OCI-LY7 (cell line): ENCODE results near the gene UBA3. TPM values are rescaled to one million over a fixed set of nuclear protein-coding genes. Genes with fewer than 3 reads are reported as not detected.

Source experiments
- BruUV-seq: library from RNA; stranded (reverse); fragments of 400-500 nt; replicated peaks from 2 replicates; lab custom pipeline; 2021; lab: Mats Ljungman, UMichigan
- CTCF ChIA-PET: fragments of 300-600 bp; sonication (Branson Sonifier 250); formaldehyde crosslinking; loops from one replicate; lab custom pipeline; 2022; ENCODE audit warnings: antibody characterized with exemption; ENCODE audit not compliant: unreplicated experiment; lab: Charles Lee
- POLR2A ChIA-PET: fragments of 300-600 bp; sonication (Branson Sonifier 250); formaldehyde crosslinking; loops from one replicate; lab custom pipeline; 2022; ENCODE audit warnings: antibody characterized with exemption; lab: Charles Lee
- DNase-seq: peaks from one replicate; pipeline ENCODE4 v3.0.0-alpha.2; 2015; ENCODE audit warnings: low spot score
- H2AFZ ChIP-seq: fragments of 200-600 bp; sonication (generic), shearing (Covaris generic); 2 replicates; pipeline ENCODE4 v1.6.1; 2014; ENCODE audit warnings: mild to moderate bottlenecking, antibody characterized with exemption, low read length, moderate library complexity
- H3K27ac ChIP-seq: fragments of 200-600 bp; sonication (generic); 2 replicates; pipeline ENCODE4 v1.5.1; 2014; ENCODE audit warnings: mixed run types, low read depth, mild to moderate bottlenecking, moderate library complexity, low read length, inconsistent platforms; ENCODE audit not compliant: poor library complexity, severe bottlenecking
- H3K36me3 ChIP-seq: fragments of 200-600 bp; sonication (generic); 2 replicates; pipeline ENCODE4 v1.6.1; 2014; ENCODE audit warnings: mild to moderate bottlenecking, antibody characterized with exemption, low read length, moderate library complexity, mixed read lengths; ENCODE audit not compliant: insufficient read depth
- H3K4me1 ChIP-seq: fragments of 200-600 bp; sonication (generic); 2 replicates; pipeline ENCODE4 v1.5.1; 2014; ENCODE audit warnings: mild to moderate bottlenecking, low read length; ENCODE audit not compliant: insufficient read depth, poor library complexity, severe bottlenecking
- H3K4me2 ChIP-seq: fragments of 200-600 bp; sonication (generic); 2 replicates; pipeline ENCODE4 v1.6.1; 2014; ENCODE audit warnings: mild to moderate bottlenecking, low read length
- H3K4me3 ChIP-seq: fragments of 200-600 bp; sonication (generic); 2 replicates; pipeline ENCODE4 v1.5.1; 2014; ENCODE audit warnings: mild to moderate bottlenecking, low read depth, low read length; ENCODE audit not compliant: poor library complexity, severe bottlenecking
- H3K79me2 ChIP-seq: fragments of 200-600 bp; sonication (generic); 2 replicates; pipeline ENCODE4 v1.6.1; 2016; ENCODE audit warnings: low read depth, mild to moderate bottlenecking, low read length, moderate library complexity, mixed read lengths; ENCODE audit not compliant: insufficient read depth
- H3K9me2 ChIP-seq: fragments of 200-600 bp; sonication (generic); 2 replicates; pipeline ENCODE4 v1.6.1; 2016; ENCODE audit warnings: mild to moderate bottlenecking, low read length, mixed read lengths; ENCODE audit not compliant: insufficient read depth
- H3K9me3 ChIP-seq: fragments of 200-600 bp; sonication (generic); 2 replicates; pipeline ENCODE4 v1.6.1; 2014; ENCODE audit warnings: mild to moderate bottlenecking, mixed run types, low read length, mixed read lengths
- H4K20me1 ChIP-seq: fragments of 200-600 bp; sonication (generic); 2 replicates; pipeline ENCODE4 v1.6.1; 2014; ENCODE audit warnings: mild to moderate bottlenecking, antibody characterized with exemption, low read length, moderate library complexity, mixed read lengths; ENCODE audit not compliant: insufficient read depth
- EZH2phosphoT487 ChIP-seq: fragments of 200-600 bp; sonication (generic); IDR thresholded peaks from 2 replicates; pipeline ENCODE4 v1.6.1; 2018; ENCODE audit warnings: low read depth, borderline replicate concordance, mild to moderate bottlenecking, mixed run types, antibody characterized with exemption, low read length, moderate library complexity, mixed read lengths
- intact Hi-C: fragments of 100-400 bp; cut with micrococcal nuclease; formaldehyde crosslinking; loops from one replicate; pipeline ENCODE4 v1.10.0; 2022; ENCODE audit not compliant: unreplicated experiment
- total RNA-seq, 2 experiments: library from RNA; depleted of rRNA in 1 of 2; stranded (reverse); fragments of >200 nt in 1 of 2; shearing (Covaris generic) in 1 of 2; gene quantifications; 2 replicates each; pipeline ENCODE4 v1.2.3, GENCODE V29; 2014 to 2022
- TF ChIP-seq, protein P1 (sequence below): fragments of 200-600 bp; sonication (generic); conservative IDR thresholded peaks from 2 replicates; pipeline ENCODE4 v1.5.1; 2014; ENCODE audit warnings: mild to moderate bottlenecking, antibody characterized with exemption, low read length, moderate library complexity, mixed read lengths

UBA3 gene
- total RNA-seq, 2 experiments from 2014 or later: 70.2 to 78.8 TPM

DNA sequence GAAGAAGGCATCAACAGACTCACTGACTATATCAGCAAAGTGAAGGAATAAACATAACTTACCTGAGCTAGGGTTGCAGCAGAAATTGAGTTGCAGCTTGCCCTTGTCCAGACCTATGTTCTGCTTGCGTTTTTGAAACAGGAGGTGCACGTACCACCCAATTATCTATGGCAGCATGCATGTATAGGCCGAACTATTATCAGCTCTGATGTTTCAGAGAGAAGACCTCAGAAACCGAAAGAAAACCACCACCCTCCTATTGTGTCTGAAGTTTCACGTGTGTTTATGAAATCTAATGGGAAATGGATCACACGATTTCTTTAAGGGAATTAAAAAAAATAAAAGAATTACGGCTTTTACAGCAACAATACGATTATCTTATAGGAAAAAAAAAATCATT is 24.4 kb upstream of the UBA3 start:
- Histone ChIP-seq H3K27ac (no peak overlapping the region), H3K4me1 (no peaks in the 10 kb centered on the region), H3K79me2 (no peaks in the 10 kb centered on the region), H4K20me1 (no peaks in the 10 kb centered on the region), H2AFZ (no peak overlapping the region), H3K9me2 (no peaks in the 10 kb centered on the region), H3K4me3 (no peak overlapping the region), H3K4me2 (no peak overlapping the region), H3K9me3 (no peaks in the 10 kb centered on the region), H3K36me3 (peaks cover 28% of the 10 kb centered on the region; the same call in 1 of the 2 replicates)
- TF ChIP-seq, protein P1, sequence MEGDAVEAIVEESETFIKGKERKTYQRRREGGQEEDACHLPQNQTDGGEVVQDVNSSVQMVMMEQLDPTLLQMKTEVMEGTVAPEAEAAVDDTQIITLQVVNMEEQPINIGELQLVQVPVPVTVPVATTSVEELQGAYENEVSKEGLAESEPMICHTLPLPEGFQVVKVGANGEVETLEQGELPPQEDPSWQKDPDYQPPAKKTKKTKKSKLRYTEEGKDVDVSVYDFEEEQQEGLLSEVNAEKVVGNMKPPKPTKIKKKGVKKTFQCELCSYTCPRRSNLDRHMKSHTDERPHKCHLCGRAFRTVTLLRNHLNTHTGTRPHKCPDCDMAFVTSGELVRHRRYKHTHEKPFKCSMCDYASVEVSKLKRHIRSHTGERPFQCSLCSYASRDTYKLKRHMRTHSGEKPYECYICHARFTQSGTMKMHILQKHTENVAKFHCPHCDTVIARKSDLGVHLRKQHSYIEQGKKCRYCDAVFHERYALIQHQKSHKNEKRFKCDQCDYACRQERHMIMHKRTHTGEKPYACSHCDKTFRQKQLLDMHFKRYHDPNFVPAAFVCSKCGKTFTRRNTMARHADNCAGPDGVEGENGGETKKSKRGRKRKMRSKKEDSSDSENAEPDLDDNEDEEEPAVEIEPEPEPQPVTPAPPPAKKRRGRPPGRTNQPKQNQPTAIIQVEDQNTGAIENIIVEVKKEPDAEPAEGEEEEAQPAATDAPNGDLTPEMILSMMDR: no peak
- no peak for TF ChIP-seq EZH2phosphoT487
- ChIA-PET CTCF (no interaction called here), POLR2A (interaction anchor here (1.5 kb wide), 1 partner anchor 13 kb away, joined by 8 read pairs; no protein-coding TSS in a partner anchor)
- no peak for DNase-seq
- no TSS peak for BruUV-seq
- intact Hi-C loops: no loop called here

DNA sequence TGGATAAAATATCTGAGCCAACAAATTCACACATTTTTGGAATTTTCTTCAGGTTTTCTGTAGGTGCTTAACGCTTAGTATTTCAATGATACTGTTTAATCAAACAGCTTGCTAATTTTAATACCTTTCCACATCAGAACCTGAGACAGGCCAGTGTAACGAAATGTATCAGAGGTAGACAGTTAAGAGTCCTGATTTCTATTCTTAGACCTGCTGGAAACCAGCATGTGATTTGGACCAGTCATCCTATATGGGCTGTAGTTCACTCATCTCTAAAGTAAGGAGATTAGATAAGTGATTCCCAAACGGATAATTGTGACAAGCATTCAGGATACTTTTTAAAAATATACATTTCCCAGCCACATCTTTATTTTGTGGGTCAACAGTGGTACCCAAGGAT is 23.0 kb upstream of the UBA3 start:
- Histone ChIP-seq H3K36me3 (peaks cover 31% of the 10 kb centered on the region; the same call in 1 of the 2 replicates), H3K79me2 (no peaks in the 10 kb centered on the region), H3K9me3 (no peaks in the 10 kb centered on the region), H4K20me1 (no peaks in the 10 kb centered on the region), H3K9me2 (no peaks in the 10 kb centered on the region), H3K4me2 (no peak overlapping the region), H2AFZ (no peak overlapping the region), H3K27ac (no peak overlapping the region), H3K4me1 (no peaks in the 10 kb centered on the region), H3K4me3 (no peak overlapping the region)
- ChIA-PET POLR2A (no interaction called here), CTCF (no interaction called here)
- intact Hi-C loops: no loop called here
- no TSS peak for BruUV-seq
- no peak for TF ChIP-seq EZH2phosphoT487
- TF ChIP-seq, protein P1: no peak
- DNase-seq: no peak

DNA sequence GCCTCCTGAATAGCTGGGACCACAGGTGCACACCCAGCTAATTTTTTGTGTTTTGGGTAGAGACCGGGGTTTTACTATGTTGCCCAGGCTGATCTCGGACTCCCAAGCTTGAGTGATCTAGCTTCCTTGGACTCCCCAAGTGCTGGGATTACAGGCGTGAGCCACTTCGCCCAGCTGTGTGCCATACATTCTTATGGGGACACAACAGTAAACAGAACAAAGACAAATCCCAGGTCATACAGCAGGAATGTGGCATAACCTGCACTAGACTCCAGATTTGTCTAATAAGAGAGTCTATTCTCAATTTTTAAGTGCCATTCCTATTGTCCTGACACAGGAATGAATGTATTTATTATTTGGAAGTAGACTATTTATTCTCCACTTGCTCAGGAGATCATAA is 22.2 kb upstream of the UBA3 start:
- DNase-seq: no peak
- no peaks in the 10 kb centered on the region for H3K4me1 ChIP-seq
- ChIA-PET CTCF (no interaction called here), POLR2A (interaction anchor here (2.3 kb wide), 1 partner anchor 11 kb away, joined by 11 read pairs; no protein-coding TSS in a partner anchor)
- intact Hi-C loops: no loop called here
- no peak overlapping the region for H3K4me2 ChIP-seq
- no peak overlapping the region for H3K4me3 ChIP-seq
- no peaks in the 10 kb centered on the region for H4K20me1 ChIP-seq
- H3K27ac ChIP-seq: no peak overlapping the region
- H3K79me2 ChIP-seq: no peaks in the 10 kb centered on the region
- H3K36me3 ChIP-seq: peaks cover 31% of the 10 kb centered on the region; the same call in 1 of the 2 replicates
- TF ChIP-seq, protein P1: no peak
- no peak for TF ChIP-seq EZH2phosphoT487
- no peaks in the 10 kb centered on the region for H3K9me3 ChIP-seq
- no TSS peak for BruUV-seq
- no peaks in the 10 kb centered on the region for H3K9me2 ChIP-seq
- H2AFZ ChIP-seq: no peak overlapping the region
